Stimulated activated CD8-positive, alpha-beta memory T cell treated with anti-CD3 and anti-CD28 coated beads, Interleukin-4, amount 100 ng/mL, for 48 hours (primary cell): ENCODE data around the gene HOXC4.
A peak's percentile ranks its signal among the peaks of the same experiment; 100 is the strongest.

Experiments used
- DNase-seq: peaks from one replicate; pipeline ENCODE4 v3.0.0-alpha.2; 2020

HOXC4 gene

DNA sequence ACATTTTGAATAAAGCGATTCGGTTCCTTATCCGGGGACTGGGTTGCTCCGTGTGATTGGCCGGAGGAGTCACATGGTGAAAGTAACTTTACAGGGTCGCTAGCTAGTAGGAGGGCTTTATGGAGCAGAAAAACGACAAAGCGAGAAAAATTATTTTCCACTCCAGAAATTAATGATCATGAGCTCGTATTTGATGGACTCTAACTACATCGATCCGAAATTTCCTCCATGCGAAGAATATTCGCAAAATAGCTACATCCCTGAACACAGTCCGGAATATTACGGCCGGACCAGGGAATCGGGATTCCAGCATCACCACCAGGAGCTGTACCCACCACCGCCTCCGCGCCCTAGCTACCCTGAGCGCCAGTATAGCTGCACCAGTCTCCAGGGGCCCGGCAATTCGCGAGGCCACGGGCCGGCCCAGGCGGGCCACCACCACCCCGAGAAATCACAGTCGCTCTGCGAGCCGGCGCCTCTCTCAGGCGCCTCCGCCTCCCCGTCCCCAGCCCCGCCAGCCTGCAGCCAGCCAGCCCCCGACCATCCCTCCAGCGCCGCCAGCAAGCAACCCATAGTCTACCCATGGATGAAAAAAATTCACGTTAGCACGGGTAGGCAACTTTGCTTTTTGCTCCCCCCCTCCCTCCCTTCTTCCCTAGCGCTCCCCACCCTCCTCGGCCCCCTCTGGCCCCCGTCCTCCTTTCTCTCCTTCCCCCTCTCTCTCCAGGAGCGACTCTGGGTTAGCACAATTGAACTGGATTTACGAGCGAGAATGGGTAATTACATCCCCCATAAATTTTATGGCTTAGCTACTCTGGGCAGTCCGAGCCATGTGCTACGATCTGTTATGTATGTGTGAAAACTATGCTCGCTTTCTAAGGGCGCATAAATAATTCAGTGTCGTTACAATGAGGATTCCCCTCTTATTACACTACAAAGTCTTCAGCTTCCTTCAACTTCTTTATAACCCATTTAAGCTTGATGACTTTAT, at the start of gene HOXC4:
Gene HOXC4, plus strand, starts transcription at position 85 of the 991 bp plus-strand sequence. Its CDS starts 88 bp downstream, at position 173.
- no peak for DNase-seq

DNA sequence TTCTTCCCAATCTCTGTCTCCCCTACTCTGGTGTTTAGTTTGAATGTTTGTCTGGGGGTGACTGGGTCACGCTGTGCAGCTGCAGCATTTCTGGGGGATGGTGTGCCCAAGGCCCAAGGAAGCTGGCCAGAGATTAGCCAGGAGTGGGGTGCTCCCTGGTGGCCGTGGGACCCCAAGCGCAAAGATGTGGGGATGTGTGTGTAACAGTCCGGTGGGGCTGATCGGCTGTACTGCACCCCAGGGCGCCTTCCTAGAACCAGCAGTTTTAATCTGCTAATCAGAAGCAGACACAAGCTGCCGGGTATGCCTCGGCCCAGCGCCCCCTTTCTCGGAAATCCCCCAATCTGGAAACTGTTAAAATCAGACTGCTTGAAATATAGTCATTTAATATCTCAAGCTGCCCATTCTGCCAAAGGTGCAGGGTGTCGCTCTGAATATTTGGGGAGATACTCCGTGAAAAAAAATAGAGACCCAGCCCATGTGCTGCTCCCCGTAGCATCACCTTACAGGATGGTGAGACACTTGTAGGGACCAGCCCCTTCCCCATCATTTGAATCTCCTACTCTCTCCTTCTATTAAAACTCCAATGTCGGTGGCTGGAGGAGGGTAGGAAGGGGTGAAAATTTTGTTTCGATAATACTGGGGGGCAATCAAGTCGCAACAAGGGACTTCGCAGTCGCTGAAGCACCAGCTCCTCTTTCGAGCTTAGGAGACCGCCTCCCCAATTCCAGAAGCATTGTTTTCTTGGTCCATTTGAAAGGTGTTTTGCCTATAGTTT, 49.4 kb upstream of the HOXC4 start:
- no peak for DNase-seq

DNA sequence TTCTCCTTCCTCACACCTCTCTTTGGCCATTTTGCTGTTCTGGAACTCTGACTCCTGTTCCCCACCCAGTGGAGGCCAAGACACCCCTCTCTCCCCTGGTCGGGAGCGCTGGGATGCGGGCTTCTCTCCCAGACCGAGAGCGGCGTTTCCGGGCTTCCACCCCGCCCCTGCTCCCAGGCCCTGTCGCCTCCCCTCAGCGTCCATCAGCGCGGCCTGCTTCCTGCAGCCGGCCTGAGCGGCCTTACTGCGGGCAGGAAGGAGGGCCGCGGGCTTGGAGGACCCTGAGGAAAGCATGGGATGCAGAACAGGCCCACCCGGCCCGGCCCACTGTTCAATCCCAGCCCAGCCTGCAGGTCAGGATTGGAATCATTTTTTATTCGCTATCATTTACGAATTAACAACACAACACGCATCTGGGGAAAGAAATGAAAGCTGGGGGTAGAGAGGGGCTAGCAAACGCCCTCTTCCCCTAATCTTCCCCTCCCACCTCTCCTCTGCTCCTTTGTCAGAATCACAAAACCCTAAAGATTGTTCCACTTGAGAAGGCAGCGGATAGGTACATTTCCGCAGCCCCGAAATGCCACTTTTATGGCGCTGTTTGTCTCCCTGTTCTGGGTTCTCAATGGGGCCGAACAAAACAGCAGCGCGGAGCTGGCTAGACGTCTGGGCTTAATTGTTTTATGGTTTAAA, 48.6 kb upstream of the HOXC4 start:
- no peak for DNase-seq

DNA sequence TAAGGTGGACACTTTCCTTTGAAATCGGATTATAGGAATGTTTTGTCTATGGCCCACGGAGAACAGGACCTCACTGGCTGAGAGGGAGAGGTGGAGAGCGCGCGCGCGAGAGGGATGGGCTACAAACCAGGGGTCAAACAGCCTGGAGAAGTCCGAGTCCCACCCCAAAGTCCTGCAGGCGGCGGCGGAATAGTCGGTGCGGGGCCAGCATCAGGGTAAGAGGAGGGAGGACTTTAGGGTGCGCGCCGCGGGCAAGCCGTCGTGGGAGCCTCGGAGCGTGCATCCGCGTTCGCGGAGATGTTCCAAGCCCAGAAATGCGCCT, 48.1 kb upstream of the HOXC4 start:
- DNase-seq: no peak

DNA sequence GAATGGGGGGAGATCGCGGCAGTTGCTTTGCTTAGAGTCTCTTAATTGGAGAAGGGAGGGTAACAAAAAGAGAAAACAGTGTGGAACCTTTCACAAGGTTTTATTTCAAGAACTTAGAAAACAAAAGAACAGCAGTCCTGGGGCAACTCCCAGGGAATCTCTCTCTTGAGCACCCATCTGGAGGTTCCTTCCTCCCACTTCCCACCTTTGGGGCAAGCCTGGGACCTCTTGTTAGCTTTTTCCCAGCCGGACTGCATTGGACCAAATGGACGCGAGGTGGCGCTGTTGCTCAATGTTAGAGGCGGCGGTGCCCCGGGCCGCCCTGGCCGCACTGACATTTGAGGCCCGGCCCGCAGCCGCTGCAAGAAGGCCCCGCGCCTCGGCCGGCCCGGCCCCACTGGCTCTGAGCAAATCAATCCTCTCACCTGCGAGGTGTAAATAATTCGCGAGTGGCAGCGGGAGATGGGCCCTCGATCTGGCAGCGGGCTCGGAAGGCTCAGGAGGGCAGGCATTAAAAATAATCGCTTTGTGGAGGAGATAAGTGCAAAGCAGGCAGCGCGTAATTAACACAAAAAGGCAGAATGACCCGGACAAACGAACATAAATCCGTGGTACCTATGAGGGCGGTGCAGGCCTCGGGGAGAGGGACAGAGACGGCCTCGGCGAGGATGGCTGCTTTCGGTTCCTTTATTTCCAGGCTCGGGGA, 47.6 kb upstream of the HOXC4 start:
- peak; percentile 94 for DNase-seq

DNA sequence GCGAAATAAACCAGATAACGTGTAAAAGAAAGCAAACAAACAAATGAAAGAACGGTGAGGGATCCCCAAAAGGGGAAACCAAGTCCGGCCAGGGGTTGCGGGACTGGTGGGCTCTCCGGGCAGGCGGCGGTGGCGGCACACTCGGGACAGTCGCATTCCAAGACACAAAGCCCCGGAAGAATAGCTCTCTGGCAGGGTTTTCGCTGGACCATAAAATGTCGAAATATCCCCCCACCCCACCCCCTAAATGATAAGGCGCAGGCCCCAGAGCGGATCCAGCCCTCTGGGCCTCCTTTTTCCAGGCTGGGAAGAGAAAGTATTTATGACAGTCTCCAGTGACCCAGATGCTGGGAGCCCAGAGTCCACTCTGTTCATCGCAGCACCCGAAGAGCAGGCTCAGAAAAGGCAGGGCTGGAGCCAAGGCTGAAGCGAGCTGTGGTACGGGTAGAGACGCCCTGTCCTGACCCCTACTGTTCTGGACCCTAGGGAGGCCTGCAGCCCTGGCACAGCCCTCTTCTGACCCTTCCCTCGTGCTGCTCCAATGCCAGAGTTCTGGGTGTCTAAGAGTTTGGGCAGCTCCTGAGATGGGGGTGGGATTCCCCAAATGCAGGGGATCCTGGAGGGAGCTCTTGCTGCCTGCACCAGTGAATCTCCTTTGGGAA, 46.9 kb upstream of the HOXC4 start:
- no peak for DNase-seq

DNA sequence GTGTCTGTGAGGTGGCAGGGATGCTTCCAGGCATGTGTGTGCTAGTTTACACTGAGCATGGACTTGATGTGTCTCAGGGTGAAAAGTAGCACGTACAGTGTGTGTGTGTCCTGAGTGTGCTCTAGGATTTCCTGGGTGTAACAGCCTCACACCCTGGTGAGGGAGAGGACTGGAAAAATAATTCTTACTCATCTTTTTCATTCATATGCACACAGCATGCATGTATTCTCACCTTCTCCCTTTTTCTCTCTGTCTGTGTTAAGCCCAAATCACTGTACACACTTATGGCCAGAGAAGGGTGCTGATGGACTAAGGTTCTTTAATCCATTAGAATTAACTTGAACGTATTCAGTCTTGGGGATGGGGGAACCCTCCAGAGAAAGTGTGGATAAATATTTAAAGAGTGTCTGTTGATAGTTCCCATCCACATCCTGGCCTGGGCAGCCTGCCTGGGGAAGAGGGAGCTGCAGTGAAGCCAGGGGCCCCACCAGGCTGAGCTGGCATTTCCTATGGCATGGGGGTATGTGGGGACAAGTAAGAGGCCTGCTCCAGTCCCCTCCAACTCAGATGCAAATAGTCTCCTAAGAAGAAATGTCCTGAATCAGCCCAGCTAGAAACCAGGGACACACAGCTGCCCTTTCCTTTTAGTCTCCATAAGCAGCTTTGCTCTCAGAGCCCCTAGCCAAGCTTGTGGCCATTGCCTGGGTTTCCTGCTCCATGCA, 45.9 kb upstream of the HOXC4 start:
- no peak for DNase-seq

DNA sequence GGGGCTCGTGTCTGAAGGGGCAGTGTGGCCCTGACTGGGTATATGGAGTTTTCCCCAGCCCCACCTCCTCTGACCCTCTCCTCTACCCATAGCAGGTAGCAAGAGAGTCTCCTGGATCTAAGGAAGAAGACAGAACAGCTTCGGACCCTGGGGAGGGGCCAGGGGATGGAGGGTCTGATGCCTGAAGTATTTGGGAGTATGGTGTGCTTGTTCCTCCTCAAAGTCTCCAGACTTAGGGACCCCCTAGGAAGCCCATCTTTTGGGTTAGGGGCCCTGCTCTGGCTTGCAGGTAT, 45.4 kb upstream of the HOXC4 start:
- DNase-seq: no peak

DNA sequence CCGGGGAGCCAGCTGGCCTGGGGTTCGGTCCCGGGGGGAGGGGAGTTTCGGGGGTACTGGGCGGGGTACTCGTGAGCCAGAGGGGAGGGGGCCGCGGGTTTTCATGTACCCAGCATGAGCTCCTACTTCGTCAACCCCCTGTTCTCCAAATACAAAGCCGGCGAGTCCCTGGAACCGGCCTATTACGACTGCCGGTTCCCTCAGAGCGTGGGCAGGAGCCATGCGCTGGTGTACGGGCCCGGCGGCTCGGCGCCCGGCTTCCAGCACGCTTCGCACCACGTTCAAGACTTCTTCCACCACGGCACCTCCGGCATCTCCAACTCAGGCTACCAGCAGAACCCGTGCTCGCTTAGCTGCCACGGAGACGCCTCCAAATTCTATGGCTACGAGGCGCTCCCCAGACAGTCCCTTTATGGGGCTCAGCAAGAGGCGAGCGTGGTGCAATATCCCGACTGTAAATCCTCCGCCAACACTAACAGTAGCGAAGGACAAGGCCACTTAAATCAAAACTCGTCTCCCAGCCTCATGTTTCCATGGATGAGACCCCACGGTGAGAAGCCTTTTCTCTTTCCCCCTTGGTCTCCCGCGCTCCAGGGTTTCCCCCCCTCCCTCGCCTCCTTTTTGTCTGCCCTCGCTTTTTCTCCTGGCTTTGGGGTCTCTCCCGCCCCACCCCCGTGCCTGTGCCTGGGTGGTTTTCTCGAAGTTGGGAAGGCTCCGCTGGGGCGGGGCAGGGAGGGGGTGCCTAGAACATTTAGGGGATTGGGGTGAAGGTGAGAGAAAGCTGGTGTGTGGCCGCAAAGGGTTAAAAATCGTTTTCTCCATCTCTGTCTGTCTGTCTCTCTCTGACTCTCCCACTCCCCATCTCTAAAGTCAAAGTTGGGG, 44.2 kb upstream of the HOXC4 start:
- DNase-seq: no peak

DNA sequence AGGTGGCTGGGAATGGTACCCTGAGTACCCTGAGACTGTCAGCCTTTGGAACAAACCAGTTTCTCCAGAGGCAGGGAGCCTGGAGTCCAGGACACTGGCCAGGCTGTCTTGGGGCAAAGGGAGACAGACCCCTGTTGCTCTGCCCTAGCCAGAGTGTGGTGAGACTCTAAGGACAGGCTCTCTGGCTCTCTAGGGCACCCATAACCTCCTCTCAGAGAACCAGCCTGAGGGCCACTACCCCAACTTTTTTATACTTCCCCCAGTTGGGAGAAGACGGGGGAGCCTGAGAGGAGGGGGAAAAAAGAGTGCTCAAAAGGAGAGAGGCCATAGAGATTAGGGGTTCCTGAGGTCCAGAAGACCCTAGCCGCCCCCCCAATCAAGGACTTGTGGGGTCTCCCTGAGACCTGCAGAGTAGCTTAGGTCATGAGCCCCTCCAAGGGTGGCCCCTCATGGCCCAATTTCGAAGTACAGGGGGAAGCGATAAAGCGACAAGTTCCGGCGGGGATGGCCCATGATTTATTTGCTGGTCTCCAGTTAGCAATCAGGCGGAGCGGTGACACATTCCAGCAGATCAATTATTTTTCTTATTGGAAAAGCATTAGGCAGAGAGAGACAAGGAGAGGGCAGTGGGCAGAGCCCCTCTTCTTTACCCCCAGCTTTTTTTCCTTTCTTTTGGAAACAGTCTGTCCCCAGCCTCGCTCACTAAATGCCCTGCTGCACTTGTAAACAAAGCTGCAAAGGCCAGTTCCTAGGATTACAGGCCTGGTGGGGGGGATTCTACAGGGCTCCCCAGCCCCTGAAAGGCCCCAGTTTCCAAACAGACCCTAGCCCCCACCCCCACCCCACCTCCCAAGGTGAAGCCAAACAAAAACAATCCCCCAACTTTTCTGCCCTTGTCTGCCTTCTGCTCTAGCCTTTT, 43.3 kb upstream of the HOXC4 start:
- no peak for DNase-seq

DNA sequence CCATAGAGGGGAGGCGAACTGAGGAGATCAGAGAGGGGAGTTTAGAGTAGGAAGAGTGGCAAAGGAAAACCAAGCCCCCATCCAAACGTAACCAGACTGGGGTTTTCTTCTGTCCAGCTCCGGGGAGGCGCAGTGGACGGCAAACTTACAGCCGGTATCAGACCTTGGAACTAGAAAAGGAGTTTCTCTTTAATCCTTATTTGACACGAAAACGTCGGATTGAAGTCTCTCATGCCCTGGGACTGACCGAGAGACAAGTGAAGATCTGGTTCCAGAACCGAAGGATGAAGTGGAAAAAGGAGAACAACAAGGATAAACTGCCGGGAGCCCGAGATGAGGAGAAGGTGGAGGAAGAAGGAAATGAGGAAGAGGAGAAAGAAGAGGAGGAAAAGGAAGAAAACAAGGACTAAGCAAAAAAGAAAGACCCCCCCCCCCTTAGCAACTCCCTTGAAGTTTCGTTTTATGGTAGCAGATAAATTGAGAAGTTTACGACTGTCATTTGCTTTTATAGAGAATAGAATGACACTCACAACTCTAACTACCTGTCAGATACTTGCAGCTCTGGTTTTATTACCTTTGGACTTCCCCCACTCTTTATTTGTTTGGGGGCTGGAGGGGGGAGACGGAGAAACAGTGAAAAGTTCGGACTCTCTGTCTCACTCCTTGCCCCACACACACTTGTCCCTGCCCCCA, 42.5 kb upstream of the HOXC4 start:
- DNase-seq: no peak

DNA sequence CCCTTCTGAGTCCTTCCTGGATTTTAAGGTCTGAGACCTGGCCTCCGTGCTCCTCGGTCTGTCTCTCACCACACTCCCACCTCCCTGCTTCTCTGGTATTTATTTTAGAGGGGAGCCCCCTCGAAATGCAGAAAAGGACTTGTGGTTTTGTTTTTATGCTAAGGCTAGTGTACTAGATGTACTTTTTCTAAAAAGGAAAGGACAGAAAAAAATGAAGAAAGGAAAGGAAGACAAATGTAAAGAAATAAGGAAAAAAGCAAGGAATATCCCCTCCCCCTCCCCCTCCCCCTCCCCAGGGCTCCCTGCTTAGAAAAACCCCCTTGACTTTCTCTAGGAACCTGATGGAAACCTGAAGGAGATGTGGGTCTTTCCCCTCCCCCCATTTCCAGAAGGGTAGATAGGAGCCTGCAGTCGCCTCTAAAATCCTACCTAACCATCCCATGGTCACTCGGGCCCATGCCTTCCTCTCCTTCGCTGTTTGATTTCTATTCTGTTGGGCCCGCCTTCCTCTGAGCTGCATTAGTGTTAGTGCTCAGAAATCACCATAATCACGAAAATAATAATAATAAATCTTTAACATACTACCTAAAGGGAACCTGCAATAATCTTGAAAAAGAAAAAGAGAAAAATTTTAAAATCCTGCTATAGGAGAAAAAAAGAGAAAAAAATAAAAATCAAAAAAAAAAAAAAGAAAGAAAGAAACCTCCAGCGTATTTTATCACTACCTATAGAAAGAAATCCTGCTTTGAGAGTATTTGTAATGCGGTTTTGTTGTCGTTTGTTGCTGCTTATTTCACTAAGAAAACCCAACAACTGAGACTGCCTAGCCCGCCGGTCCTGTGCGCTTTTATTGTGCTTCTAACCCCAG, 41.7 kb upstream of the HOXC4 start:
- DNase-seq: no peak

DNA sequence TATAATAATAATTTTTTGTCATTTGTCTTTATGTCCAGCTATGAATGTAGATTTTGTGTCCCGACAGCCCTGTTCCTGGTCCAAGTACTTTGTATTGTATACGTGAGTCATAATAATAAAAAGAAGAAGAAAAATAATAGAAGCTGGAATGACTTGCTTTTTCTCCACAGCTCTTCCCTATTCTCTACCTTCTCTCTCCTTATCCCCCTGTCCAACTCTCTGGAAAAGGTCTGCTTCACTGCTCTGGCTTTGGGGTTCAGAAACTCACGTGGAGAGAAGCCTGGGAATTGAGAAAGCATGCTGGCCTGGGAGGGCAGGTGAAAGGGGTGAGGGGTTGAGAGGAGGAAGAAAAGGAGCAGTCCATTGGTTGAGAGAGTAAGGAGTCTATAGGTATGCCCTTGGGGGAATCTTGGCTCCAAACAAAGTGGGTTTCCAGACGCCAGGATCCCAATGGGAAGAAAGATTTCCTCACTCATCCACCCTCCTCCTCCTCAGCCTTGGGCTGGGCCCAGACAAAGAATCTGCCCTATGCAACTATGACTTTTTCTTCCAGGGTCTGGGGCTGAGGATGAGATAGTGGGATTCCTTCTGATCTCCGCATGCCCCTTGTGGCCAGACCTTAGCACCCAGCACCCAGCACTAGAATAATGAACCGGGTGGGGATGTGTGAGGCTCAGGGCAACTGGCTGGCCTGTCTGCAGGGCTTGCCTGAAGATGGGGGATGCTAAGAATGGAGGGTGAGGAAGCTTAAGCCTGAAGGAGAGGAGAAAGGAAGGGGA, 40.8 kb upstream of the HOXC4 start:
- no peak for DNase-seq

DNA sequence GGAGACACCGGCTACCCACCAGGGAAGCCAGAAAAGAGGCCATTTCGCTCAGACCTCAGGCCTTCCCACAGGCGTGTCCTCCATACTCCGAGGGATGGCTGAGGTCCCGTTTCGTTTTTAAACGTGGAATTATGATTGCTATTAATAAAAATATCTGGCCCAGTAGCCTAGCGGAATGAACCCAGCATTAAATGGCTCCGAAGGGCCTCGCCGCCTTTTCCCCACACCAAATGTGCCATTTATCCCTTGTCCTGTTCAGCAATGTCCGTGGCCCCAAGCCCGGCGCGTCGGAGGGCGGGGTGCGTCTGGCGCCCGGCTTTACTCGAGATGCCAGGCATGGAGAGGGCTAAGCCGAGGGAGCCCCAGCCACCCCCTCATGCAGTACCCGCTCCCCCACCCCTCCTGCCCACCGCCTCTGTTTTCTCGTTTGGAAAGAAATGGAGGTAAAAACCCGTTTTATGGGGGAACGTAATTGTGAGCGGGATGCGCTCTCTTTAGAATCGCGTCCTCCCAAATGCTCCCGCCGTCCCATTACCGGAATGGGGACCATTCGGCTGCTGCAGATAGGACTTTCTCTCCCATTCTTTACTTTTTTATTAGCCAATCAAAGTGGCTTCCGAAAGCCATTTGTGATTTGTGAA, 39.1 kb upstream of the HOXC4 start:
- DNase-seq: no peak

DNA sequence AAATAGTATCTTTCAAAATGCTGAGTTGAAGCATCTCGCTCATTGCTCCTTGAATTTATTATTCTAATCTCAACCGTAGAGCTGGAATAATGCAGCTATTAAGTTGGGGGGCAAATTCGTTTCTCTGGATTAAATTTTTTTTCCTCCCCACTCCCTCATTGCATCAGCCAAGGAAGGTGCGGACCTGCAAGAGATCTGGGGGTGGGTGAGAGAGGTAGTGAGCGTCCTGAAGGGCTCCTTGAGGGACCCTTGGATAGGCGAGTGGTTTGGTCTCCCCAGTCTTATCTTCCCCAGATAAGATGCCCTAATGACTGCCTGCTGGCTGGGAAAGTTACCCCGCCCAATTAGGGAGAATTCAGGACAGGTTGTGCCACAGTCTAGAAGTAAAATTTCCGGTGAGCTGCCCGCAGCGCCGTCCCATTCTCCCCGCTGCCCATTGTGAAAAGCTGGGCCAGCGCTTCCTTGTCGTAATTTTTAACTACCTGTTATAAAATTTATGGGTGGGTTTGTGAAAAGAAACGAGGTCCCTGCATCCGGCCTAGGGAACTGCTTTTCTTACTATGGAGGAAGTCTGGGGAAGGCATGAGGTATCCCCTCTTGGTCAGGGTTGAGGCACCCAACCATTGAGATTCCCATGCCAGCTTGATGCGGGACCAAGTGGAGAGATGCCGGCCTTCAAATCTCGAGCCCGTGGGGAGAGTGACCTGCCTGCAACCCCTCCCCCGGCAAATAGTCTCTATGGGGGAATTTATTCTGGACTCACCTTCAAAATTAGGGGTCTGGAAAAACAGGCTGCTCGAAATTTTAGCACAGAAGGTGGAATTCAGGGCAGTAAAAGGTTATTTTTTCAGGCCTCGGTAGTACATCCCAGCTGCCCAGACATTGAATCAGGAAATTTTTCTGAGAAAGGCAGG, 38.4 kb upstream of the HOXC4 start:
- DNase-seq: no peak
